Right hindlimb (tissue), 1 donor: ENCODE measurements around the gene EDC3.
"Not testable (repeated sequence)": the region's sequence is repeated elsewhere in the genome, so short reads cannot be mapped to it uniquely, and the experiment has no call there.

ENCODE experiments used
- DNase-seq: peaks from one replicate; pipeline ENCODE4 v3.0.0-alpha.2; 2018

EDC3 gene, protein sequence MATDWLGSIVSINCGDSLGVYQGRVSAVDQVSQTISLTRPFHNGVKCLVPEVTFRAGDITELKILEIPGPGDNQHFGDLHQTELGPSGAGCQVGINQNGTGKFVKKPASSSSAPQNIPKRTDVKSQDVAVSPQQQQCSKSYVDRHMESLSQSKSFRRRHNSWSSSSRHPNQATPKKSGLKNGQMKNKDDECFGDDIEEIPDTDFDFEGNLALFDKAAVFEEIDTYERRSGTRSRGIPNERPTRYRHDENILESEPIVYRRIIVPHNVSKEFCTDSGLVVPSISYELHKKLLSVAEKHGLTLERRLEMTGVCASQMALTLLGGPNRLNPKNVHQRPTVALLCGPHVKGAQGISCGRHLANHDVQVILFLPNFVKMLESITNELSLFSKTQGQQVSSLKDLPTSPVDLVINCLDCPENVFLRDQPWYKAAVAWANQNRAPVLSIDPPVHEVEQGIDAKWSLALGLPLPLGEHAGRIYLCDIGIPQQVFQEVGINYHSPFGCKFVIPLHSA

DNA sequence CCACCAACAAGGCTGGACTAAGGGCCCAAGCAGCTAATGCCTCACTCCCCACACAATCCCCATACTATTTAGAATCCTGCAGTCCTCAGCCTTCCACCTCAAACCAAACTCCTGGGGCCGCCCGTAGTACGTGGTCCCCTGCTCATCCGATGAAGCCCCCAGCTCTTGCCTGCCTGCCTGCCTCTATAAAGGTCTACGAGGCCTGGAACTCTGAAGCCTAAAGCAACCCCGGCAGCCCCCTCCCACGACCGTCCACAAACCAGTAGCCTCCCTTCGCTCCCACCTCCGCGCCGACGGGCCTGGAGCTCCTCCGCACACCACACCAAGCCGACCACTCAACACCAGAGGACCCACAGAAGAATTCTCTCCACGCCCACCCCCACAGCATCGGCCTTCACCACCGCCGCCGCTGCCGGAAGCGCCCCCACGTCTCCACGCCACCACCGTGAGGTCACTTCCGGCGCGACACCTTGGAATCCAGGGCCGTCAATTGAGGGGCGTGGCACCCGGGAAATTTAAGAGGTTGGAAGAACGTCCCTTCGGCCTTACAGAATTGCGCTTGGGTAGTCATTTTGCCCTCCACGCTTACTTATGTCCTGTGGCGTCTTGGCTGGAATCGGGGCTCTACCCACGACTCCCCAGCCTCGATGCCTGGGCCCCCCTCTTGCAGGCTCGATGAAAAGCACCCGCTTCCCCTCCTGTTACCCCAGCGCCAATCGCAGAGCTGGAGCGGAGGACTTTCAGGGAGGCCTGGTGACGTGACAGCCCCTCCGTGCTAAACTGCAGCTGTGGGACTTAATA is at the start of gene EDC3:
EDC3 (minus strand) TSS at position 428 of the 801 bp plus-strand sequence. CDS start 20,900 bp downstream, outside the sequence.
- peak; percentile 93 for DNase-seq

DNA sequence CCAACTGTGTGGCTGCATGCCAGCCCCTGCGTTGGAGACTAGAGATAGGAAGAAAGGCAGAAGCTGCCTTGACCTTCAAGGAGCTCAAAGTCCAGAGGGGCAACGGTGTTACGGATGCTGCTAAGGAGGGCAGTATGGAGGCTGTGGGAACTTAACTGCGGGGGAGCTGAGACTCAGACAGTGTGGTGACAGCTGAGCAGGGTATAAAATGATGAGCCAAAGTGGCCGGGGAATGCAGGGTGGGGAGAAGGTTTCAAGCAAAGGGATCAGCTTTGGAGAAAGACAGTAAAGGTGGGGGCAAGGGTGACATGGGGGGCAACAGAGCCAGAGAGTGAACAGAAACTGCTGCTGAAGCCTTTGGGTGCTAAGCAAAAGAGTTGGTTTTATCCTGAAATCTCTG is 46.6 kb upstream of the EDC3 start:
- no peak for DNase-seq

DNA sequence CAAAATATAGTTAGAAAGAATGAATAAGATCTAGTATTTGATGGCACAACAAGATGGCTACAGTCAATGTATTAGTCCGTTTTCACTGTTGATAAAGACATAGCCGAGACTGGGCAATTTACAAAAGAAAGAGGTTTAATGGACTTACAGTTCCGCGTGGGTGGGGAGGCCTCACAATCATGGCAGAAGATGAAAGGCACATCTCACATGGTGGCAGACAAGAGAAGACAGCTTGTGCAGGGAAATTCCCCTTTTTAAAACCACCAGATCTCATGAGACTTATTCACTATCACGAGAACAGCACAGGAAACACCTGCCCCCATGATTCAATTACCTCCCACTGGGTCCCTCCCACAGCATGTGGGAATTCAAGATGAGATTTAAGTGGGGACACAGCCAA is 42.4 kb upstream of the EDC3 start:
- DNase-seq, result not testable (repeated sequence)

DNA sequence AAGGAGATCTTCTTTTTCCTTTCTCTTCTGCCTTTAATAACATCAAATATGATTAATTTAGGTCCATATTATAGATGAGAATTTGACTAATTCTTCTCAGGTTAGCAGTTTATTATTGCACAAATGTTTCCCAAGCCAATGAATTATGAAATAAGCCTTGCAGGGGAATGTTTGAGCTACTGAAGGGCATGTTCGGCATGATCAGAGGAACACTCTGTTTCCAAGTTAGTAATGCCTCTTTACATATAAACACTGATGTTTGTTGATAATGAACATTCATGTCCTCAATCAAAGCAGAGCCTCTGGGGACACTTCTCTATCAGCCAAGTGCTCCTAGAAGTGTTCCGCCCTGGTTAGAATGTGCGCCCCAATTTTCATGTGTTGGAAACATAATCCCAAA is 39.5 kb upstream of the EDC3 start:
- no peak for DNase-seq

DNA sequence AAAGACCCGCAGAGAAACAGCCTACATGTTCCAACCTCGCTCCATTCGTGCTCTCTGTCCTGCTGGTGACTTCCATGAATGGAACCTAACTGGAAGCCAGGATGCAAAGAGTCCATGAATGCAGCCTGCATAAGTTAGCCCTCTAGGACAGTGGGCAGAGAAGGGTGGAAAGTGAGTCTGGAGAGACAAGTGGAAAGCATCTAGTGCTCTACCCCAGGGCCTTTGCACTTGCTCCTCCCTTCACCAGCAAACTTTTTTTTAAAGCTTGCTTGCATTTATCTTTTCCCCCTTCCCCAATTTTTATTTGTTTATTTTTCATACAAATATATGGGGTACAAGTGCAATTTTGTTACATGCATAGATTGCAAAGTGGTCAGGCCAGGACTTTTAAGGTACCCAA is 37.4 kb upstream of the EDC3 start:
- no peak for DNase-seq

DNA sequence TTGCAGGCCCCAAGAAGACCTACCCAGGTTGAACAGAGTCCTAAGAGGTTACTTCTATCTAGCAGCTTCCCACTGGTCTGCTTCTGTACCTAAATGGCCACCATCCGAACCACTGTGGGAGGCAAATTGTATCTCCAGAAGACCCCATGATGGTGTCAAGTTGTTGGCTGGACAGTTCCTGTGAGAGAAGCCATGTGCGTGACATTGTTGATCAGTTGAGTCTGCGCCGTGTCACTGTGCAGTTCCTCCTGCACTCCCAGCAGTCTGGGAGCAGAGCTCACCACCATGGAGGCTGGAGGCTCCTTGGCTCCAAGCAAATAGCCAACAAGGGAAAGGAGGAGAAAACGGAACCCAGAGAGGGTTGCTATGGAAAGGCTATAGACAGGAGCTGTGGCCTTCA is 37.0 kb upstream of the EDC3 start:
- no peak for DNase-seq

DNA sequence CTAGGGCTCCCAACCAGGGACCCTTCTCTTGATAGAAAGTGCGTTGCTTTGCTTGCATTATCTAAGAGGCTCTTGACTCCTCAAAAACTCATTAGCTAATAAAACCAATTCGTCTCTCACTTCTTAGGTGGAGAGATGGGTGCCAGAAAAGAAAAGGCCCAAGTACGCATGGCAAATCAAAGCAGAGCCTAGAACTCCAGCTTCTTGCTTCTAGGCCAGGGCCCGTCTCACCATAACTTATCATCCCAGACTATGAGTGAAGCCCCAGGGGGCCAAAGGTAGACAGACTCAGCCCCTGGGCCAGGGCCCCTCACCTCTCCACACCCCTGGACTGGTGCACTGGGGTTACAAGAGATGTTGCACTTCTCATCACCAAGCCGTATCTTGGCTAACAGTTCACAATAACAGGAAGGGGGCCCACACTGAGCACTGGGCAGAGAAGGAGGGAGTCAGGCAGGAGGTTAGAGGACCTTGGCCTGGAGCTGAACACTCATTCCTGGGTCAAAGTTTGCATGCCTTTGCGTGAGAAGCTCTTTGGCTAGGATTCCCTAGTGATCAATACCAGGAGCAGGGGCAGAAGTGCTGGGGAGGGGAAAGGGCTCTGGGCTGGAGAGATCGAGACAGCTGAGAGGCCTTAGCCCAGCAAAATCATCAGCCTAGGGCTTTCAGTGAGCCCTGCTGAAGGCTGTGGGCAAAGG is 34.9 kb upstream of the EDC3 start:
- no peak for DNase-seq

DNA sequence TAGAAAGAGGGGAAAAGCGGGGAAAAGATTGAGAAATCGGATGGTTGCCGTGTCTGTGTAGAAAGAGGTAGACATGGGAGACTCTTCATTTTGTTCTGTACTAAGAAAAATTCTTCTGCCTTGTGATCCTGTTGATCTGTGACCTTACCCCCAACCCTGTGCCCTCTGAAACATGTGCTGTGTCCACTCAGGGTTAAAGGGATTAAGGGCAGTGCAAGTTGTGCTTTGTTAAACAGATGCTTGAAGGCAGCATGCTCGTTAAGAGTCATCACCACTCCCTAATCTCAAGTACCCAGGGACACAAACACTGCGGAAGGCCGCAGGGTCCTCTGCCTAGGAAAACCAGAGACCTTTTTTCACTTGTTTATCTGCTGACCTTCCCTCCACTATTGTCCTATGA is 33.5 kb upstream of the EDC3 start:
- not testable (repeated sequence) for DNase-seq

DNA sequence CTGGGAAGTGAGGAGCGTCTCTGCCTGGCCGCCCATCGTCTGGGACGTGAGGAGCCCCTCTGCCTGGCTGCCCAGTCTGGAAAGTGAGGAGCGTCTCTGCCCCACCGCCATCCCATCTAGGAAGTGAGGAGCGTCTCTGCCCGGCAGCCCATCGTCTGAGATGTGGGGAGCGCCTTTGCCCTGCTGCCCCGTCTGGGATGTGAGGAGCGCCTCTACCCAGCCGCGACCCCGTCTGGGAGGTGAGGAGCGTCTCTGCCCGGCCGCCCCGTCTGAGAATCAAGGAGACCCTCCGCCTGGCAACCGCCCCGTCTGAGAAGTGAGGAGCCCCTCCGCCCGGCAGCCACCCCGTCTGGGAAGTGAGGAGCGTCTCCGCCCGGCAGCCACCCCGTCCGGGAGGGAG is 32.9 kb upstream of the EDC3 start:
- DNase-seq, result not testable (repeated sequence)

DNA sequence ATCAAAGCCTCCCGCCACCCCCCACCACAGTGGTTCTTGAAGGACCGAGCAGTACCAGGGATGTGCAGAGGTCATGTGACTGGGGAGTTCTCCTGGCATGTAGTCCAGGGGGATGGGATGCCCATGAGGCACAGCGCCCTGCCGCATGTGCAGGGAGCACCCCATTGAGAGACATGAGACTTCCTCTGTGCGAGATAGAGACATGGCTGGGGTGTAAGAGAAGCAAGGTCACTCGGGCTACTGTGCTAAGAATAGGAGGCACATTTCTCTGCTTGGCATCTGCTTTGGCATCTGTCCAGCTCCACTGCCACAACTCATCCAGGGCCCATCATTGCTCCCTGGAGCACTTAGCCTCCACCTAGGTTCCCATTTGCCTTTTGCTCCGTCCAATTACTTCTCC is 31.9 kb upstream of the EDC3 start:
- DNase-seq, result no peak

DNA sequence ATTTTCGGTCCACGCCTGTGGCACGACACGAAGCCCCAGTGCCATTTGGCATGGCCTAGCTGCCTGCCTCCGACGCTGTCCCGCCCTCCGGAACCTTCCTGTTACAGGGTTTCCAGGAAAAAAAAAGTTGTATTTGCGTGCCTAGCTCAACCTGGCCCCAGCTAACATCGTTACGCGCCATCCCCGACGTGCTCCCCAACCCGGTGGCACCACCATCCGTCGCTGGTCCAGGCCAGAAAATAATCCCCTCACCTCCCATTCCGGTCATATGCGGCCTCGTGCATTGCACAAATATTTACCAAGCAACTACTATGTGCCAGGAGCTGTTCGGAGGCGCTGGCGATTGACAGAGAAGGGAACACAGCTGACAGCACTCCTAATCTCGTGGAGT is 30.9 kb upstream of the EDC3 start:
- no peak for DNase-seq

DNA sequence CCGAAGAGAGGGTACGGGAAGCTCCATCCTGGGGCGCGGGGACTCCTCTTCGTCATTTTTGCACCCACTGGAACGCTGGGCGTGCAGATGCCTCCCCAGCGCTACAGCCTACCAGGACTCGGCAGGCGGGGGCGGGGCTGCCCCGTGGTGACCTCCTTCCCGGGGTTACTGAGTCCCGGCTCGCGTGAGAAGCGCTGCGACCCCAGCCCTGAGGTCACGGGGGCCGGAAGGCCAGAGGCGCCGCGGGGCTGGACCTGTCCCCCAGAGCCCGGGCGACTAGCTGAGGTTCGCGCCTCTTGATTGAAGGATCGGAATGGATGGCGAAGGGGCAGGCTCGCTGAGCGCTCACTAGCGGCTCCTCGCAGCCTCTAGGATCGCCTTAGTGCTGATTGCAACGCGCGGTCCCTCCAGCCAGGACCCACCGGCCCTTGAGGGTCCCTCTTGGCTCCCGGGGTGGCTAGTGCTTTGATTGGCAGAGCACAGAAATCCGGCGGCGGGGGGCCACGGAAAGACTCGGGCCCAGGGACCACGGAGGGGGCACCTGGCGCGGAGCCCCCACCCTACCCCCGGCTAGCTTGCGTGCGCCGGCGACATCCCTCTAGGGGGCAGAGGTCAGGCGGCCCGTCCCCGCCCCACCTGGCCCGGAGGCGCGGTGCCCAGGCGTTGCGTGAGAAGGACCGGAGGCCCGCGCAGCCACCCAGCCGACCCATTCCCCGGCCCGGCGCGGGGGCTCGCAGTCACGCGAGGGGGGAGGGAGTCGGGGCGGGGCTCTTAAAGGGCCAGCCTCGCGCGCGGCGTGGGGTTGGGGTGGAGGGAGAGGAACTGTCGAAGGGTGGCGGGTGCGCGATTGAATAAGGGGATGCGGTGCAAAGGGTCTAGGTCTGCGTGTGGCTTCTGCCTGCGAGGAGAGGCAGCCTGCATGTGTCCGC is 30.3 kb upstream of the EDC3 start:
- DNase-seq, result no peak

DNA sequence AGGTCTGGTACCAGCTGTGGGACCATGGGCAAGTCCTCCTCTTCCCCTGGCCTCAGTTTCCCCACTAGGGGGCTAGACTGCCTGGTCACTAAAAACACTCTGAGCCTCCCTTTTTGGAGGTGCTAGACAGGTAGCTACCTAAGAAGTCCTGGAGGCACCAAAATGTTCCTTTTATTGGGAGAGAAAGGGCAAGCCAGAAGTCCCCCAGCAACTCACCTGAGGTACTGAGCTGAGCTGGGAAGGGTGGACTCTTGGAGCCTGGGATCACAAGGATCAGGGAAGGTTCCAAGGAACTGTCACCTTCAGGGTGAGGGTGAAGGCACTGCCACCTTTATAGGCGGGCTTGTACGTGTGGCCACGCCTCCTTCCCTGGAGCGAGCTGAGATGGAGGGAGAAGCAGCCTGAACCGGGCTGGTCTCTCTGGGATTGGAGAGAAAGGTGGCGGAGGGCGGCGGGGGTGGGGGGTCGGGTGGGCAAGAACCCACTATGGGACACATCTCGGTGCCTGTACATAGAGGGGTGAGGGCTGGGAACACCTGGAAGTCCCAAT is 29.5 kb upstream of the EDC3 start, which contains the start of gene CYP1A1:
CYP1A1 (minus strand) TSS at position 304 of the 550 bp plus-strand sequence. CDS start 2,431 bp downstream, outside the sequence.
- no peak for DNase-seq

DNA sequence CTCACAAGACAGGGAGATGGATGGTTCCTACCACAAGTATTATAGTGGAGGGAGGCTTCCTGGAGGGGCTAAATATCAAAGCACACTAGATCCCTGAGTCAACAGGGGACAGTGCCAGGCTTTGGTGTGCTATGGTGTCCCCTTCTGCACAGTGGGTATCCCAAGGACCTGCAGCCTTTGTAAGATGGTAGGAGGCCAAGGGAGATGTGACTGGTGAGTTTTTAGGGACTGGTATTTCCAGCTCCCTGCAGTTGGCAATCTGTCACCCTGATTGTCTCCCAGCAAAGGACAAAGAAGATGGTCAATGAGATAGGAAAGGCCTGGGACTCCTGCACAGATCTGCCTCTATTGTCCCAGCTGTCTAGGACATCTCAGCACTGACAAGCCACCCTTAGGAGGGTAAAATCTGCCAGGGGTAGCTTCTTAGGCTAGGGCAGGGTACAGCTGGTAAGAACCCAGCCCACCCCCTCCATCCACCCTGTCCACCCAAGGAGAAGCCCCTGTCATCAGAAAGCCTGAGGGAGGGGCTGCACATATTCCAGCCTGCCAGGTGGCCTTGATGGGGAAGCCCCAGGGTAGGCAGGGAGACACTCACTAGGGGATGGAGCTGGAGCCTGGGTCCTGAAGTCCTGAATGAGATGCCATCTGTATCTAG is 28.9 kb upstream of the EDC3 start:
- DNase-seq, result no peak

DNA sequence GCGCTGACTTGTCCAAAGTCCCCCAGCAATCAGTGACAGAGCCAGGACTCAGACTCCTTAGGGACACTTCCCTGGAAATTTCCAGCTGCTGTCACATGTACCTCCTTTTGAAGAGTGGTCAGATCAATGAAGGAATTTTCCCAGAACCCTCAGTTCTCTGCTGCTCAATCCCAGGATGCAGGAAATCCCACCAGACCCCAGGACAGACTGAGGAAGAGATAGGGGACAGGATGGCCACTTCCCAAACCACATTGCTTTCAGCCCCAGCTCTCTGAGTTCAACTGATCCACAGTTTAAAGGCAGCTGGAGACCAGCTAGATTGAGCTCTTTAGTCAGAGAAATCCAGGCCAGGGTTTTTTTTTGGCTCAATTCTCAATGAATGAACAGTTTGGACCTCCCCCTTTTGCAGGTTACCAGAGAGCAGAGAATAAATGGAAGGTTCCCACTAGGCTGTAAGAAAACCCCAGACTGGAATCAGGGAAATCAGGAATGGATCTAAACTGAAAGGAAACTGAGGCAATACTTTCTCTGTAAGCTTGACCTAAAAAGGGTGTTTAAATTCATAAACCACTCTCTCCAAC is 28.0 kb upstream of the EDC3 start:
- DNase-seq, result no peak

DNA sequence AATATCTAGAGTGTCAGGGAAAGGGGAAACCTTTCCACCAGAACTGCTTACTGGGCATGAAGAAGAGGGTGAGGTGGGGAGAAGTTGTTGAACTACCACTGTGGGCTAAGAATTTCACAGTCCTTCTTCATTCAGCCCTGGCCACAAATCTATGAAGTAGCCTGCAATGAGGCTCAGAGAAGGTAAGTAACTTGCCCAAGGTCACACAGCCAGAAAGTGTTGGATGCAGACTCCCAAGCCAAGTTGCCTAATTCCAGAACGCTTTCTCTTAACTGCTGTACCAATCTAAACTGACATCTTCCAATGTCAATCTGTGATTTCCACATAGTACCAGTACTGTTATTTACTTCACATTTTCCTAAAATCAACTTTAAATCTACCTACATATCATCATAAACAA is 27.4 kb upstream of the EDC3 start:
- no peak for DNase-seq

DNA sequence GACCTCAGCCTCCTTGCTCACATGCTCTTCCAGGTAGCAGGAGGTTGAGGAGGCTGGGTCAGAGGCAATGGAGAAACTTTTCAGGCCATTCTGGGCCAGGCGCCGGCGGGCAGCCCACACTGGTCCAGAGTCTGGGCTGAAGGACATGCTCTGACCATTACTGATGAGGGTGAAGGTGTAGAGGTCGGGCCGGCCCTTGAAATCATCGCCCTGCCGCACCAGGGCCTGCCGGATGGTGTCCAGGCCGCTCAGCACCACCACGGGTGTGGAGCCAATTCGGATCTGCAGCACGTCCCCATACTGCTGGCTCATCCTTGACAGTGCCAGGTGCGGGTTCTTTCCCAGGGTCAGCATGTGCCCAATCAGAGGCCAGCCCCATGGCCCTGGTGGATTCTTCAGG is 26.8 kb upstream of the EDC3 start:
- DNase-seq, result no peak

DNA sequence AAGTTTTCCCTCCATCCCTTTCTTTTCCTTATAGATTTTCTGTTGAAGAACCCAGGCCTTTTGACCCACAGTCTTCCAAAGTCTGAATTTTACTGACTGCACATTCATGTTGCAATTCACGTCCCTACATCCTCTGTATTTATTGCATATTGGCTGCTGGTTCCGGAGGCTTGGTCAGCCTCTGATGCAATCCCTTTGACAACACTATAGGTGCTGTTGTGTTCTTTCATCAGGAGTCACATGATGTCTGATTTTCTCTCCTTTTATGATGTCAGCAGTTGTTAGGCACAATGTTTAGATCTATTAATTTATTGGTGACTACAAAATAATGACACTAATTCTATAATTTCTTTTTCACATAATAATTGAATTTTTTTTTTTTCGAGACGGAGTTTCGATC is 20.8 kb upstream of the EDC3 start:
- no peak for DNase-seq

DNA sequence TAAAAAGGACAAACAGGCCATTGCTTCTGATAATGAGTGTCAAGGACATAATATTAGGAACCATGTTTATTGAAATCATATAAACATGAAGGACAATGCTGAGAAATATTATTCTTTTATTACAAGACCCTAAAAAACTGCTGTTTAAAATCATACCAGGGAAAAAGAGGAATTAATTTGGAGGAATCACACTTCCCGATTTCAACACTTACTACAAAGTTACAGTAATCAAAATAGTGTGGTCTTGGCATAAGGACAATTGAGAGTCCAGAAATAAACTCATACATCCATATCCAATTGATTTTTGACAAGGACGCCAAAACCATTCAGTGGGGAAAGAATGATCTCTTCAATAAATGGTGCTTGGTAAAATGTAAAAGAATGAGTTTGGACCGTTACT is 16.5 kb upstream of the EDC3 start:
- DNase-seq, result no peak

DNA sequence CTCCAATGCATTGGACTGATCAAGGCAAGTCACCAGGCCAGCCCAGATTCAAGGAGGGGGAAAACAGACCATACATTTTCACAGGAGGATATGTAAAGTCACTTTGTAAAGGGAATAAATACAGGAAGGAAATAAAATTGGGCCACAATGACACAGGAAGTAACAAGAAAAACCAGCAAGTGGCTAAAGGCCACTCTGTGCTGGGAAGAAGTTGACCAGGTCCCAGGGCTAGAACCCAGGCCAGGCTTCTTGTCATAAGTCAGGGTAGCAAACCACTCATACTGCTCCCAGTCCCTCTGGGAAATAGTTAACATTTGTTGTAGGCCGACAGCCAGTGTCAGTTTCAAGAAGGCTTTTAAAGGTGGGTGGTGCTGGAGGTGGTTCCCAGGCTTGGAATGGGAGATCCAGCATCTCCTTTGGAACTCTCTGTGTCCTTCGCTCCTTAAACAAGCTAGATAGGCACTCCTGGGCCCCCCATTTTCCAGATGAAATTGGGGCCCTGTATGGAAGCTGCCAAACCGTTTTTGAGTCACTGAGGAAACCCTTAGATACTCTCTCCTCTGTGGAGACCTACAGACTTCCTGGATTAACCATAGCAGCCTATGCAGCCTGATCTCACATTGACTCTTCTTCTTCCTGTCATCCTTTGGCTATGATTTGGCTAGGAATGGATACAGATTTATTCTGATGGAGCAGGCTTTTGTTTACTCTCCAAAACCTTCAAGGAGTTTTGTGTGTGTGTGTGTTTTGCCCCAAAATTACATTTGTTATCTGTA is 14.7 kb upstream of the EDC3 start:
- DNase-seq, result no peak
